OCI-LY1 (cell line): ENCODE measurements around the gene UNC13C.

Source experiments
- CTCF ChIP-seq: fragments of 200-600 bp; sonication (generic), shearing (Covaris generic); IDR thresholded peaks from 2 replicates; pipeline ENCODE4 v1.5.1; 2017; ENCODE audit warnings: mild to moderate bottlenecking, antibody characterized with exemption, low read length, moderate library complexity, mixed read lengths
- EZH2 ChIP-seq: fragments of 200-600 bp; sonication (generic), shearing (Covaris generic); IDR thresholded peaks from 2 replicates; pipeline ENCODE4 v1.8.0; 2017; ENCODE audit warnings: borderline replicate concordance, mixed run types, mild to moderate bottlenecking, antibody characterized with exemption, low read length, moderate library complexity, mixed read lengths

DNA sequence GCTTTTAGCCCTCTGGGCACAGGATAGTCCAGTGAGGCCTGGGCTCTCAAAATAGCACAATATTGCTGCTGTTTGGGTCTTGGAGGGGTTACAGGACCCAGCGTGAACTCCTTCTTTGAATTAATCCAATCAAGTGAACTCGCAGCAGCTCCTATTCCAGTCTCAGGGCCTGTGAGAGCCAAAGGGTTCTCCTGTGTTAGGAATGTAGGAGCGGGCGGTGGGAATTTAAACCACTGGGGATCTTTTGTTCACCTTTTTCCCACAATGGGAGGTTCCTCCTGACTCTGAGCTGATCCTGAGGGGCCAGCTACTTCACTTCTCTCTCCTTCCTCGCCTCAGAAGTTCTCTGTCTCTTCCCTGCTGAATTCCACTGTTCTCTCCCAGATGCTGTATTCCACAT is 504.0 kb downstream of the UNC13C start:
- no peak for TF ChIP-seq CTCF
- TF ChIP-seq EZH2 = no peak
